Skeletal muscle cell (primary cell): ENCODE data around the gene ARAP1.

Experiments used
- DNase-seq: peaks from one replicate; pipeline ENCODE4 v3.0.0-alpha.2; 2010; ENCODE audit warnings: low read depth
- H3K4me3 ChIP-seq: 2 replicates; pipeline ENCODE4 v1.5.1; 2011; ENCODE audit warnings: low read depth, mild to moderate bottlenecking, control low read depth, low read length, moderate library complexity

Gene ARAP1

GRCh38 chr11:72766152-72766902 is 14.1 kb upstream of the ARAP1 start:
- no peak overlapping the region for H3K4me3 ChIP-seq
- no peak for DNase-seq

- no peak overlapping the region for H3K4me3 ChIP-seq
These were observed 12.3 kb upstream of the ARAP1 start for GRCh38 chr11:72764503-72764902.

GRCh38 chr11:72763823-72764222 is 11.6 kb upstream of the ARAP1 start:
- H3K4me3 ChIP-seq, result no peak overlapping the region
- no peak for DNase-seq

More at GRCh38 chr11:72764503-72764902, 12.3 kb upstream of the ARAP1 start:
- DNase-seq, result no peak

- no peak for DNase-seq
- H3K4me3 ChIP-seq, result no peak overlapping the region
These were observed 10.6 kb upstream of the ARAP1 start for GRCh38 chr11:72762641-72763304.

GRCh38 chr11:72760539-72761405 is 8.6 kb upstream of the ARAP1 start:
- no peak overlapping the region for H3K4me3 ChIP-seq
- DNase-seq, result peak; percentile 27

- no peak for DNase-seq
- H3K4me3 ChIP-seq, result no peak overlapping the region
These were observed 7.3 kb upstream of the ARAP1 start for GRCh38 chr11:72759468-72759985.

GRCh38 chr11:72758690-72759389 is 6.6 kb upstream of the ARAP1 start:
- DNase-seq, result peak; percentile 83
- H3K4me3 ChIP-seq, result no peak overlapping the region

GRCh38 chr11:72758304-72758689 is 6.1 kb upstream of the ARAP1 start:
- no peak for DNase-seq
- no peak overlapping the region for H3K4me3 ChIP-seq

- DNase-seq, result no peak
- H3K4me3 ChIP-seq, result no peak overlapping the region
These were observed 3.6 kb upstream of the ARAP1 start for GRCh38 chr11:72755713-72756285.

- no peak for DNase-seq
- H3K4me3 ChIP-seq, result no peak overlapping the region
These were observed 2.4 kb upstream of the ARAP1 start for GRCh38 chr11:72754544-72755155.

- H3K4me3 ChIP-seq, result no peak overlapping the region
- DNase-seq, result no peak
These were observed 1.9 kb upstream of the ARAP1 start for GRCh38 chr11:72754149-72754543.

GRCh38 chr11:72753341-72754148 is 1.3 kb upstream of the ARAP1 start:
- no peak for DNase-seq

GRCh38 chr11:72751116-72752087 is 806 bp downstream of the ARAP1 start:
- peak overlapping the region; percentile 66 for H3K4me3 ChIP-seq
- DNase-seq, result no peak

More at GRCh38 chr11:72753341-72754148, 1.3 kb upstream of the ARAP1 start:
- H3K4me3 ChIP-seq, result no peak overlapping the region

- no peak overlapping the region for H3K4me3 ChIP-seq
These were observed 1.6 kb downstream of the ARAP1 start for GRCh38 chr11:72750556-72751115.

GRCh38 chr11:72750086-72750485 is 2.1 kb downstream of the ARAP1 start:
- DNase-seq, result no peak
- H3K4me3 ChIP-seq, result no peak overlapping the region

More at GRCh38 chr11:72750556-72751115, 1.6 kb downstream of the ARAP1 start:
- no peak for DNase-seq

- no peak overlapping the region for H3K4me3 ChIP-seq
- DNase-seq, result no peak
These were observed 4.8 kb downstream of the ARAP1 start for GRCh38 chr11:72747289-72747855.
